Panc1 (cell line): Measurements from ENCODE around the gene KRCC1.

Experiments used
- POLR2AphosphoS5 ChIP-seq: IDR thresholded peaks from 2 replicates; pipeline ENCODE4 v1.6.1; 2012; ENCODE audit warnings: mild to moderate bottlenecking, low read depth, low read length, moderate library complexity
- TF ChIP-seq, protein P1 (sequence below): fragments of 450-650 bp; IDR thresholded peaks from 2 replicates; pipeline ENCODE4 v1.5.1; 2017; ENCODE audit warnings: mild to moderate bottlenecking

DNA sequence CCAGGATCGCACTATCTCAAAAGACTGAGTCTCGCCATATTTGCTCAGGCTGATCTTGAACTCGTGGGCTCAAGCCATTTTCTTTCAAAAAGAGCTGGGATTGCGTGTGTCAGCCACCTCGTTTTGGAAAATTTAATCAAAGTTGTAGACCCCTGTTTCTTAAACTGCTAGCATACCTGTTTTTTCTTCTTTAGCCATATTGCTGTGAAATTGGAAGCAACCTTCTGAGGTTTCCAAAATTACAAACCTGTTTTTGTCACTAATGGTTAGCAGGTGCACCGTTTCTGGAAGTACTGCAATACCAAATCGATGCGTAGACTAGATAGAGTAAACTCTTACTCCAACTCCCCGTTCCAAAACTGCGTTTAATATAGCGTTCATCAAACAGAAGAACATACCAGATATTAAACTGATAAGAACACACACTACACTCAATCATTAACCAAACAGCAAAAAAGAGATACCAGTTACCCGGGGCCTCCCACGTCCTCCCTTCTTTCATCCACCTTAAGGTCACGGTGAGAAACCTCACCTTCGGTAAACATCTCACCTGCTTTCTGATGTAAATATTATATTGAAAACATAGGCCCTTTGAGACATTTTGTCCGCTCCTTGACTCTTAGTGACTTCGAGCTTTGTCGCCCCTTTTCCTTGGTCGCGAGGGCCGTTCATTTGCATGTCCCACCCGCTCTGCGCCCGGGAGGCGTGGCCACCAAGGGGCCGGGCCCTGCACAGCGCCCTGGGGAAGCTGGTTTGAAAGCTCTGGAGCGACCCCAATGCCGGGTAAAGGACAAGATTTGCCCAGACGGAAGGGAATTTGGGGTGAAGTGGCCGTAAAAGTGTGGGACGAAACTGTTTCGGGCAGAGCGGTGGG is 39.3 kb downstream of the KRCC1 start, which contains the start of gene RNU2-63P:
- TF ChIP-seq, protein P1, sequence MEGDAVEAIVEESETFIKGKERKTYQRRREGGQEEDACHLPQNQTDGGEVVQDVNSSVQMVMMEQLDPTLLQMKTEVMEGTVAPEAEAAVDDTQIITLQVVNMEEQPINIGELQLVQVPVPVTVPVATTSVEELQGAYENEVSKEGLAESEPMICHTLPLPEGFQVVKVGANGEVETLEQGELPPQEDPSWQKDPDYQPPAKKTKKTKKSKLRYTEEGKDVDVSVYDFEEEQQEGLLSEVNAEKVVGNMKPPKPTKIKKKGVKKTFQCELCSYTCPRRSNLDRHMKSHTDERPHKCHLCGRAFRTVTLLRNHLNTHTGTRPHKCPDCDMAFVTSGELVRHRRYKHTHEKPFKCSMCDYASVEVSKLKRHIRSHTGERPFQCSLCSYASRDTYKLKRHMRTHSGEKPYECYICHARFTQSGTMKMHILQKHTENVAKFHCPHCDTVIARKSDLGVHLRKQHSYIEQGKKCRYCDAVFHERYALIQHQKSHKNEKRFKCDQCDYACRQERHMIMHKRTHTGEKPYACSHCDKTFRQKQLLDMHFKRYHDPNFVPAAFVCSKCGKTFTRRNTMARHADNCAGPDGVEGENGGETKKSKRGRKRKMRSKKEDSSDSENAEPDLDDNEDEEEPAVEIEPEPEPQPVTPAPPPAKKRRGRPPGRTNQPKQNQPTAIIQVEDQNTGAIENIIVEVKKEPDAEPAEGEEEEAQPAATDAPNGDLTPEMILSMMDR, result no peak
- peak; percentile 100 for TF ChIP-seq POLR2AphosphoS5
